B cell (primary cell): ENCODE measurements around the gene STAB1. TPM values are rescaled to one million over a fixed set of nuclear protein-coding genes. Genes with fewer than 3 reads are reported as not detected.
A peak's percentile ranks its signal among the peaks of the same experiment; 100 is the strongest.

Source experiments
- ATAC-seq: fragments of 200-7000 bp; cut with Tn5 transposase; one replicate; pipeline ENCODE4 v1.10.0; 2021; ENCODE audit warnings: low read depth, mild to moderate bottlenecking, moderate number of reproducible peaks, moderate library complexity
- CTCF ChIA-PET: fragments of 350-600 bp; sonication (Branson Sonifier 250); formaldehyde crosslinking; loops from one replicate; lab custom pipeline; 2021; ENCODE audit warnings: antibody characterized with exemption, inconsistent platforms; lab: Charles Lee
- POLR2A ChIA-PET: fragments of 350-600 bp; sonication (Branson Sonifier 250); formaldehyde crosslinking; loops from one replicate; lab custom pipeline; 2021; ENCODE audit warnings: antibody characterized with exemption; lab: Charles Lee
- DNase-seq: peaks from one replicate; pipeline ENCODE4 v3.0.0; 2013
- H2AFZ ChIP-seq: 2 replicates; pipeline ENCODE4 v1.6.1; 2012; ENCODE audit warnings: mild to moderate bottlenecking, low read depth, low read length; ENCODE audit not compliant: insufficient read depth, poor library complexity, severe bottlenecking
- H3K27ac ChIP-seq, 2 donors: 1 replicate in 1 of 2; 2 replicates in 1 of 2; pipeline ENCODE4 v1.5.1; 2012 to 2013; ENCODE audit warnings: low read length in 2 of 2, mild to moderate bottlenecking in 2 of 2, moderate library complexity in 1 of 2
- H3K27me3 ChIP-seq, 4 experiments: fragments of 200-600 bp in 1 of 4; sonication (generic) in 1 of 4; replicated peaks in 1 of 4; 1 replicate in 2 of 4; 2 replicates in 2 of 4; pipeline versions ENCODE4 v1.6.1 to v1.7.0; 2013 to 2016; ENCODE audit warnings: low read length in 3 of 4, mild to moderate bottlenecking in 2 of 4, mixed read lengths in 1 of 4, moderate library complexity in 1 of 4; ENCODE audit not compliant: insufficient read depth in 4 of 4, control insufficient read depth in 3 of 4; ENCODE audit errors: control extremely low read depth in 1 of 4
- H3K36me3 ChIP-seq, 2 experiments: replicated peaks in 1 of 2; 1 replicate in 1 of 2; 2 replicates in 1 of 2; pipeline versions ENCODE4 v1.6.1 to v1.7.1; 2013; ENCODE audit warnings: low read length in 1 of 2; ENCODE audit not compliant: insufficient read depth in 2 of 2, control insufficient read depth in 1 of 2; ENCODE audit errors: control extremely low read depth in 1 of 2, extremely low read depth in 1 of 2
- H3K4me1 ChIP-seq, 2 donors: fragments of 200-600 bp in 1 of 2; sonication (generic) in 1 of 2; 1 replicate in 1 of 2; 2 replicates in 1 of 2; pipeline versions ENCODE4 v1.5.1 to v1.6.1; 2013 to 2017; ENCODE audit warnings: low read length in 2 of 2; ENCODE audit not compliant: control insufficient read depth in 2 of 2, insufficient read depth in 2 of 2
- H3K4me2 ChIP-seq: replicated peaks from 2 replicates; pipeline ENCODE3; 2012; ENCODE audit warnings: mild to moderate bottlenecking, low read depth, low read length; ENCODE audit not compliant: poor library complexity, severe bottlenecking
- H3K4me3 ChIP-seq, 5 experiments: fragments of 200-600 bp in 1 of 5; sonication (generic) in 1 of 5; 1 replicate in 3 of 5; 2 replicates in 2 of 5; pipeline versions ENCODE4 v1.5.1 to v1.7.0; 2011 to 2016; ENCODE audit warnings: low read length in 4 of 5, mild to moderate bottlenecking in 4 of 5, low read depth in 2 of 5, control low read depth in 1 of 5, moderate library complexity in 1 of 5; ENCODE audit not compliant: insufficient read depth in 1 of 5; ENCODE audit errors: control extremely low read depth in 1 of 5, extremely low read depth in 1 of 5
- H3K79me2 ChIP-seq: fragments of 200-600 bp; sonication (generic); one replicate; pipeline ENCODE4 v1.6.0; 2016; ENCODE audit warnings: low read length; ENCODE audit not compliant: control insufficient read depth, insufficient read depth
- H3K9ac ChIP-seq: fragments of 200-600 bp; sonication (generic); 2 replicates; pipeline ENCODE4 v1.6.1; 2017; ENCODE audit warnings: mild to moderate bottlenecking, low read length, moderate library complexity
- H3K9me3 ChIP-seq, 3 donors: one replicate each; pipeline versions ENCODE4 v1.6.1 to v1.7.1; 2013; ENCODE audit warnings: low read length in 2 of 3; ENCODE audit not compliant: control insufficient read depth in 2 of 3, insufficient read depth in 1 of 3; ENCODE audit errors: control extremely low read depth in 1 of 3
- H4K20me1 ChIP-seq: 2 replicates; pipeline ENCODE4 v1.6.0; 2012; ENCODE audit warnings: mild to moderate bottlenecking, low read length; ENCODE audit not compliant: insufficient read depth, control insufficient read depth, poor library complexity, severe bottlenecking
- H3K27ac Mint-ChIP-seq: one replicate; pipeline ENCODE4 v1.8.0; 2021; ENCODE audit warnings: mixed read lengths
- H3K27me3 Mint-ChIP-seq: one replicate; pipeline ENCODE4 v1.8.0; 2021; ENCODE audit warnings: mixed read lengths
- H3K4me1 Mint-ChIP-seq: one replicate; pipeline ENCODE4 v1.8.0; 2021; ENCODE audit warnings: mixed read lengths
- H3K4me3 Mint-ChIP-seq: one replicate; pipeline ENCODE4 v1.8.0; 2021; ENCODE audit warnings: mixed read lengths
- H3K9me3 Mint-ChIP-seq: one replicate; pipeline ENCODE4 v1.8.0; 2022; ENCODE audit warnings: mixed read lengths; ENCODE audit not compliant: insufficient read depth
- CTCF ChIP-seq: fragments of 200-600 bp; IDR thresholded peaks from one replicate; pipeline ENCODE4 v1.8.0; 2022; ENCODE audit warnings: antibody characterized with exemption, mild to moderate bottlenecking
- EZH2 ChIP-seq: IDR thresholded peaks from 2 replicates; pipeline ENCODE4 v1.6.1; 2012; ENCODE audit warnings: borderline replicate concordance, low read depth, mild to moderate bottlenecking, moderate library complexity, low read length; ENCODE audit not compliant: insufficient read depth, poor library complexity, severe bottlenecking
- WGBS: methylation state at CpG from one replicate; pipeline ENCODE4 v1.1.5; 2013; ENCODE audit warnings: missing lambda C conversion rate; ENCODE audit not compliant: insufficient coverage; 5-methylcytosine and 5-hydroxymethylcytosine counted together
- intact Hi-C: fragments of 100-400 bp; cut with micrococcal nuclease; formaldehyde crosslinking; loops from one replicate; pipeline ENCODE4 v1.10.0; 2022
- polyA plus RNA-seq: library from polyadenylated mRNA; depleted of rRNA; stranded (reverse); fragments of >200 nt; gene quantifications from 2 replicates; pipeline ENCODE4 v1.2.3, GENCODE V29; 2012
- total RNA-seq, 2 donors: library from RNA; stranded (reverse); fragments of 120-200 nt in 1 of 2; gene quantifications; 1 replicate in 1 of 2; 2 replicates in 1 of 2; pipeline versions ENCODE4 v1.2.3 to v1.2.4, GENCODE V29; 2013 to 2022

Gene STAB1
- total and polyA plus RNA-seq, 2 donors (not counting 1 experiment from before 2014, with no cell fraction given): 3.8 to 4.5 TPM

GRCh38 chr3:52533623-52534280, 38.6 kb downstream of the STAB1 start, which contains the start of gene NT5DC2:
TSS of gene NT5DC2 (minus strand) at chr3:52533857. CDS start at chr3:52533737, 120 bp downstream.
- peak within 1 kb of the TSS; percentile 3 to 73 (median 62) for H3K4me3 ChIP-seq
- intact Hi-C loops: loop anchor here (10.0 kb wide), 3 partner anchors 479 to 1139 kb away; partner anchors contain the start of genes DUSP7, PRKCD and RBM15B

More at GRCh38 chr3:52533623-52534280, 38.6 kb downstream of the STAB1 start, which contains the start of gene NT5DC2:
- ChIA-PET POLR2A (no interaction called here), CTCF (no interaction called here)
- peaks cover 37% of the 10 kb centered on the region for H3K4me1 Mint-ChIP-seq
- H3K4me3 Mint-ChIP-seq: peak within 1 kb of the TSS; percentile 99
- TF ChIP-seq CTCF (no peak), EZH2 (no peak)
- Histone ChIP-seq H3K79me2 (peaks cover 21% of the 10 kb centered on the region), H3K36me3 (no peaks in the 10 kb centered on the region), H3K9me3 (no peaks in the 10 kb centered on the region), H2AFZ (peak within 1 kb of the TSS; percentile 84), H4K20me1 (no peaks in the 10 kb centered on the region), H3K4me2 (peak within 1 kb of the TSS; percentile 99), H3K27me3 (peaks cover 0 to 13% (median 0%) of the 10 kb centered on the region in 4 experiments), H3K4me1 (peaks cover 28 to 46% of the 10 kb centered on the region in 2 donors), H3K9ac (peak within 1 kb of the TSS; percentile 67), H3K27ac (peak within 1 kb of the TSS in 1 of 2 donors; percentile 24)
- no peaks in the 10 kb centered on the region for H3K9me3 Mint-ChIP-seq
- peak; percentile 56 for ATAC-seq
- peak within 1 kb of the TSS; percentile 50 for H3K27ac Mint-ChIP-seq
- DNase-seq: peak; percentile 76
- WGBS: 3% methylated on average over 89 of the region's 91 CpGs
- no peaks in the 10 kb centered on the region for H3K27me3 Mint-ChIP-seq
